GM12801 (cell line): ENCODE measurements around the gene RERG.

Experiments used
- CTCF ChIP-seq: IDR thresholded peaks from one replicate; pipeline ENCODE4 v1.5.1; 2011; ENCODE audit warnings: control low read depth; ENCODE audit not compliant: insufficient read length; ENCODE audit errors: extremely low read depth

Gene RERG

GRCh38 chr12:15196221-15196620 lies 25.0 kb downstream of the RERG start:
- no peak for TF ChIP-seq CTCF

- TF ChIP-seq CTCF = no peak
These were observed 26.5 kb downstream of the RERG start for GRCh38 chr12:15194456-15195368.

- TF ChIP-seq CTCF = no peak
These were observed 27.3 kb downstream of the RERG start for GRCh38 chr12:15193946-15194345.

- no peak for TF ChIP-seq CTCF
These were observed 28.5 kb downstream of the RERG start for GRCh38 chr12:15192720-15193119.

- no peak for TF ChIP-seq CTCF
These were observed 33.1 kb downstream of the RERG start for GRCh38 chr12:15188127-15188526.

- TF ChIP-seq CTCF = no peak
These were observed 34.6 kb downstream of the RERG start for GRCh38 chr12:15186597-15186996.

- TF ChIP-seq CTCF = no peak
These were observed 36.7 kb downstream of the RERG start for GRCh38 chr12:15184484-15184883.
